Fibroblast of the aortic adventitia (primary cell): ENCODE measurements around the gene JARID2. TPM values are rescaled to one million over a fixed set of nuclear protein-coding genes. Genes with fewer than 3 reads are reported as not detected.

ENCODE experiments used
- DNase-seq: peaks from one replicate; pipeline ENCODE4 v3.0.0-alpha.2; 2010; ENCODE audit warnings: low read depth
- H3K4me3 ChIP-seq: 2 replicates; pipeline ENCODE4 v1.5.1; 2011; ENCODE audit warnings: low read depth, mild to moderate bottlenecking, control low read depth, low read length, moderate library complexity
- total RNA-seq: library from RNA; depleted of rRNA; stranded (reverse); fragments of >200 nt; gene quantifications from 2 replicates; pipeline ENCODE4 v1.2.3, GENCODE V29; 2012; ENCODE audit warnings: low replicate concordance
- TF ChIP-seq, protein P1 (sequence below): IDR thresholded peaks from 2 replicates; pipeline ENCODE4 v1.5.1; 2011; ENCODE audit warnings: mild to moderate bottlenecking, low read length, control low read depth, inconsistent platforms; ENCODE audit not compliant: insufficient read depth

The JARID2 gene
- total RNA-seq, 1 donor, result 8.3 TPM

DNA sequence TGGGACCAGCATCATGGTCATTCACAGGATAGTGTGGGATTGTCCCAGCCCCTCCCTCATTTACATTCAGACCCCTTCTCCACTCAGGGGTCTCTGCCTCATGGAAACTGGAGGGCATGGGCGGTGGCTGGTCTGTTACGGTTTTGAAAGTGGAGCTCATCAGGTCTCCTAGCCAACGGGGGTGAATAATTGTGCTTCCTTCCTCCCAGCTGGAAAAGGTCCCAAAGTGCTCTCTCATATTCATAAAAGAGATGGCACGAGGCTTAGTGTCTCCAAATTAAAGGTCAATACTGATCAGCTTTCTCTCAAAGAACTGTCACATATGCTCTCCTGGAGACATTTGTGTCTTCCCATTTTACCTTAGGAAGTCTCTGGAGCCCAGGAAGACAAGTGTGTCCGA, 19.9 kb downstream of the JARID2 start:
- H3K4me3 ChIP-seq, result no peak overlapping the region
- DNase-seq, result no peak
- TF ChIP-seq, protein P1, sequence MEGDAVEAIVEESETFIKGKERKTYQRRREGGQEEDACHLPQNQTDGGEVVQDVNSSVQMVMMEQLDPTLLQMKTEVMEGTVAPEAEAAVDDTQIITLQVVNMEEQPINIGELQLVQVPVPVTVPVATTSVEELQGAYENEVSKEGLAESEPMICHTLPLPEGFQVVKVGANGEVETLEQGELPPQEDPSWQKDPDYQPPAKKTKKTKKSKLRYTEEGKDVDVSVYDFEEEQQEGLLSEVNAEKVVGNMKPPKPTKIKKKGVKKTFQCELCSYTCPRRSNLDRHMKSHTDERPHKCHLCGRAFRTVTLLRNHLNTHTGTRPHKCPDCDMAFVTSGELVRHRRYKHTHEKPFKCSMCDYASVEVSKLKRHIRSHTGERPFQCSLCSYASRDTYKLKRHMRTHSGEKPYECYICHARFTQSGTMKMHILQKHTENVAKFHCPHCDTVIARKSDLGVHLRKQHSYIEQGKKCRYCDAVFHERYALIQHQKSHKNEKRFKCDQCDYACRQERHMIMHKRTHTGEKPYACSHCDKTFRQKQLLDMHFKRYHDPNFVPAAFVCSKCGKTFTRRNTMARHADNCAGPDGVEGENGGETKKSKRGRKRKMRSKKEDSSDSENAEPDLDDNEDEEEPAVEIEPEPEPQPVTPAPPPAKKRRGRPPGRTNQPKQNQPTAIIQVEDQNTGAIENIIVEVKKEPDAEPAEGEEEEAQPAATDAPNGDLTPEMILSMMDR, result no peak

DNA sequence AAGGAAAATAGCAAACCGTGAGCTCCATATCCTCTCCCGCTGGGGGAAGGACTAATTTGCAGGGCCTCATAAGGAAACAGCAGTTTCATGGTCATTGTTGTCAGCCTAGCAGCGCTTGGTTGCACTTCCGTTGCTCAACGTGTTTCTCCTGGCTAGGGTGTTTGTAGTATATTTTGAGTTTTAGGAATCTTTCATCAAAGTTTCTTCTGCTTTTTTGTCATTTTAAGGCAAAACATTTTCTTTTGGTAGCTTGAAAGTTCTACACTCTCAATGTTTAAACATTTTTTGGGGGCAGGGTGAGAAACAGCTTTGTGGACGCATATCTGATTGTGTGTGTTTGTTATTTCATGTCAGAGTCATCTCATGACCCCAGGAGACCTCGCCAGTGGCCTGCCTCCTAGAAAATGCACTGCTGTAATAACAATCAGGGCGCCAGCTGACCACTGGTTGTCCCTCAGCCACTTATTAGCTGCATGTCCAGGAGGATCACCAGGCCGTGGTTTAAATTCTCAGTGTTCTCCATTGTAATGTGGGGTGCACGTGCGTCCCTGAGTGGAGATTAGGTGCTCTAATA, 20.6 kb downstream of the JARID2 start:
- DNase-seq, result no peak
- no peak overlapping the region for H3K4me3 ChIP-seq
- TF ChIP-seq, protein P1, result no peak

DNA sequence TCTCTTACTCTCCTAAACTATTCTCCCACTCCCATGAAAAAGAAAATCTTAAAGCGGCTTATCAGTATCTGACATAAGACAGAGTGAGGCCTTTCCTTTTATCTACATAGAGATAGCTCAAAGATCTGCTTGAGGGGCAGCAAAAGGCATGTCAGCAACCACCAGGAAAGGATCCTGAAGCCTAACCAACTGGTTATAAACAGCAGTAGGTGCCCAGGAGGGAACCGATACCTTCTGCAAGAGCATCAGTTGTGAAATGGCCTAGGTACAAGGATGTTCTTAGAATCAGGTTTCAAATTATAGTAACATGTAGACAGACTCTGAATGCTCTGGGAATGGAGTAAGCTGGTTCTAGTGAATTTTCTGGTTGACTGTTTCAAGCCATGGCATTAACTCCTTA, 21.4 kb downstream of the JARID2 start:
- TF ChIP-seq, protein P1, result no peak
- no peak for DNase-seq
- H3K4me3 ChIP-seq, result no peak overlapping the region

- H3K4me3 ChIP-seq, result no peak overlapping the region
- TF ChIP-seq, protein P1, result no peak
- no peak for DNase-seq
Measured at GRCh38 chr6:15268137-15268908, 22.5 kb downstream of the JARID2 start.

DNA sequence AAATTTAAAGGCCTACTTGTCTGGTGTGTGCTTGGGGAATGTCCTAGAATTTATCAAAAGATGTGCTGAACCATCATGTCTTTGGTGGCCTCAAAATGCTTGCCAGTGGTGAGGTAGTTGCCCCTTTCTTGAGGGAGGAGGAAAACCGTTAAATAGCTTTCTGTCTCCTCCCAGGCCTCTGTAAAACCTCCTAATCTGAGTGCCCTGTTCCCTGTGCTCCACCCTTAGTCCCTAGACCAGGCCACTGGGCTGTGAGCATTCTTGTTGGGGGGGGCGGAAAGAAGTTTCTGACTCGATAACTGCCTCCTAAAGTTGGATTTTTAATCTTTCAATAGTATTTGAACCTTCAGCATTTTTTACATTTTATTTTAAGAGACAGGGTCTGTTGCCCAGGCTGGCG, 23.1 kb downstream of the JARID2 start:
- TF ChIP-seq, protein P1, result no peak
- no peak overlapping the region for H3K4me3 ChIP-seq
- DNase-seq, result no peak

DNA sequence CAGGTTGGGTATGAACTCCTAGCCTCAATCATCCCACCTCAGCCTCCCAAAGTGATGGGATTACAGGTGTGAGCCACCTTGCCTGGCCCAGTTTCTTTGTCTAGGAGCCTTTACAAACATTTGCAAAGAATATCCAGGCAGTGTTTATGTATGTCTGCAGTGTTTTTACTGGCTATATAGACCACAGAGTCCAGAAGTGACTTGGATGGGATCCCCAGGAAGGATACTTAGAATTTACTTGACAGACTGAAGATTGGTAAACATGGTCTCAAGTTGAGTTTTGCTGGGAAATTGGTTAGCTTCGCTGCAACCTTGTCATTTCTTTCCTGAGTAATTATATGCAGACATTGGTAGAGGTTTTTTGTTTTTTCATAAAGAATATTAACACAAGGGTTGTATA, 23.8 kb downstream of the JARID2 start:
- TF ChIP-seq, protein P1, result no peak
- H3K4me3 ChIP-seq, result no peak overlapping the region
- DNase-seq, result no peak
